WTC11 (cell line): ENCODE data around the gene SRSF1. TPM values are rescaled to one million over a fixed set of nuclear protein-coding genes. Genes with fewer than 3 reads are reported as not detected.

Source experiments
- ATAC-seq: fragments of 200-7000 bp; cut with Tn5 transposase; 2 replicates; pipeline ENCODE4 v1.10.0; 2021; ENCODE audit warnings: mild to moderate bottlenecking, moderate library complexity
- CTCF ChIA-PET: fragments of 300-600 bp; sonication (Branson Sonifier 250); formaldehyde crosslinking; loops from one replicate; lab custom pipeline; 2021; ENCODE audit warnings: antibody characterized with exemption; lab: Charles Lee
- POLR2A ChIA-PET: fragments of 350-600 bp; sonication (Branson Sonifier 250); formaldehyde crosslinking; loops from one replicate; lab custom pipeline; 2021; ENCODE audit warnings: antibody characterized with exemption; lab: Charles Lee
- DNase-seq: peaks from one replicate; pipeline ENCODE4 v3.0.0; 2021; ENCODE audit warnings: low spot score
- H3K27ac Mint-ChIP-seq: 2 replicates; pipeline ENCODE4 v1.8.0; 2021; ENCODE audit warnings: mixed read lengths
- H3K27me3 Mint-ChIP-seq: 2 replicates; pipeline ENCODE4 v1.8.0; 2021; ENCODE audit warnings: low read depth, mild to moderate bottlenecking, moderate library complexity, mixed read lengths
- H3K36me3 Mint-ChIP-seq: 2 replicates; pipeline ENCODE4 v1.8.0; 2021; ENCODE audit warnings: mixed read lengths
- H3K4me1 Mint-ChIP-seq: 2 replicates; pipeline ENCODE4 v1.8.0; 2022; ENCODE audit warnings: mixed read lengths
- H3K4me3 Mint-ChIP-seq: 2 replicates; pipeline ENCODE4 v1.8.0; 2021; ENCODE audit warnings: mild to moderate bottlenecking, moderate library complexity, mixed read lengths
- H3K9me3 Mint-ChIP-seq: 2 replicates; pipeline ENCODE4 v1.8.0; 2021; ENCODE audit warnings: mixed read lengths
- ATF1 ChIP-seq: sonication (generic); formaldehyde crosslinking; IDR thresholded peaks from 2 replicates; pipeline ENCODE4 v1.8.1; 2023; ENCODE audit warnings: mild to moderate bottlenecking, moderate library complexity, missing genetic modification reagents
- ELF4 ChIP-seq: sonication (generic); formaldehyde crosslinking; IDR thresholded peaks from 2 replicates; pipeline ENCODE4 v1.8.1; 2022; ENCODE audit warnings: low read depth, mild to moderate bottlenecking, moderate library complexity, missing genetic modification reagents
- ERG ChIP-seq: fragments of 250-450 bp; sonication (Bioruptor Pico); IDR thresholded peaks from 2 replicates; pipeline ENCODE4 v1.8.0; 2021; ENCODE audit warnings: mild to moderate bottlenecking
- ESRRA ChIP-seq: sonication (generic); formaldehyde crosslinking; IDR thresholded peaks from 2 replicates; pipeline ENCODE4 v1.8.1; 2022; ENCODE audit warnings: mild to moderate bottlenecking, missing genetic modification reagents, borderline replicate concordance
- FOXP1 ChIP-seq: sonication (generic); formaldehyde crosslinking; IDR thresholded peaks from 2 replicates; pipeline ENCODE4 v1.8.0; 2022; ENCODE audit warnings: missing genetic modification reagents, mild to moderate bottlenecking, moderate library complexity, borderline replicate concordance
- FOXP4 ChIP-seq: sonication (generic); formaldehyde crosslinking; IDR thresholded peaks from 2 replicates; pipeline ENCODE4 v1.8.0; 2022; ENCODE audit warnings: mild to moderate bottlenecking, missing genetic modification reagents
- GRHL2 ChIP-seq: fragments of 250-450 bp; sonication (Bioruptor Pico); IDR thresholded peaks from 2 replicates; pipeline ENCODE4 v1.8.0; 2022; ENCODE audit warnings: mild to moderate bottlenecking, moderate library complexity; ENCODE audit not compliant: insufficient replicate concordance, severe bottlenecking
- HMGA2 ChIP-seq: fragments of 250-450 bp; sonication (Bioruptor Pico); IDR thresholded peaks from 2 replicates; pipeline ENCODE4 v1.4.0; 2021; ENCODE audit warnings: mild to moderate bottlenecking, moderate library complexity
- MXD4 ChIP-seq: fragments of 250-450 bp; sonication (Bioruptor Pico); IDR thresholded peaks from 2 replicates; pipeline ENCODE4 v1.8.0; 2021; ENCODE audit warnings: mild to moderate bottlenecking, moderate library complexity, borderline replicate concordance
- NFATC4 ChIP-seq: fragments of 250-450 bp; sonication (Bioruptor Pico); IDR thresholded peaks from 2 replicates; pipeline ENCODE4 v1.9.0; 2021; ENCODE audit warnings: mild to moderate bottlenecking
- NFE2L1 ChIP-seq: sonication (generic); formaldehyde crosslinking; IDR thresholded peaks from 2 replicates; pipeline ENCODE4 v1.8.1; 2023; ENCODE audit warnings: missing genetic modification reagents
- NR1H2 ChIP-seq: sonication (generic); formaldehyde crosslinking; IDR thresholded peaks from 2 replicates; pipeline ENCODE4 v1.9.0; 2021; ENCODE audit warnings: mild to moderate bottlenecking, moderate library complexity, missing genetic modification reagents
- SP1 ChIP-seq: sonication (generic); formaldehyde crosslinking; conservative IDR thresholded peaks from 2 replicates; pipeline ENCODE4 v1.8.1; 2022; ENCODE audit warnings: missing genetic modification reagents
- TEAD1 ChIP-seq: sonication (generic); formaldehyde crosslinking; IDR thresholded peaks from 2 replicates; pipeline ENCODE4 v1.8.0; 2022; ENCODE audit warnings: mild to moderate bottlenecking, missing genetic modification reagents
- ZNF138 ChIP-seq: sonication (generic); formaldehyde crosslinking; conservative IDR thresholded peaks from 2 replicates; pipeline ENCODE4 v1.8.1; 2022; ENCODE audit warnings: mild to moderate bottlenecking, moderate library complexity, missing genetic modification reagents
- ZNF671 ChIP-seq: fragments of 250-450 bp; sonication (Bioruptor Pico); IDR thresholded peaks from 2 replicates; pipeline ENCODE4 v1.8.0; 2021; ENCODE audit warnings: mild to moderate bottlenecking
- total RNA-seq: library from RNA; stranded (reverse); gene quantifications from 3 replicates; pipeline ENCODE4 v1.2.3, GENCODE V29; 2021
- TF ChIP-seq, protein P1 (sequence below): sonication (generic); formaldehyde crosslinking; IDR thresholded peaks from 2 replicates; pipeline ENCODE4 v1.8.0; 2022; ENCODE audit warnings: mild to moderate bottlenecking, missing genetic modification reagents
- TF ChIP-seq, protein P2 (sequence below): sonication (generic); formaldehyde crosslinking; IDR thresholded peaks from 2 replicates; pipeline ENCODE4 v1.8.0; 2022; ENCODE audit warnings: missing genetic modification reagents
- TF ChIP-seq, protein P3 (sequence below): fragments of 250-450 bp; sonication (Bioruptor Pico); IDR thresholded peaks from 2 replicates; pipeline ENCODE4 v1.9.0; 2021; ENCODE audit warnings: mild to moderate bottlenecking

SRSF1 gene
- total RNA-seq, 1 experiment from 2014 or later: 387 TPM

- DNase-seq: no peak
- ATAC-seq: no peak
- ChIA-PET POLR2A (interaction anchor here (0.7 kb wide), 1 partner anchor 23 kb away, joined by 7 read pairs; no protein-coding TSS in a partner anchor), CTCF (interaction anchor here (0.6 kb wide), 2 partner anchors 148 to 189 kb away, joined by 3 to 5 read pairs; no protein-coding TSS in a partner anchor)
- Mint-ChIP-seq H3K36me3 (peaks cover 2% of the 10 kb centered on the region; the same call in 1 of the 2 replicates), H3K27me3 (peaks cover 9% of the 10 kb centered on the region), H3K27ac (no peak overlapping the region), H3K4me3 (no peak overlapping the region), H3K4me1 (peaks cover 13% of the 10 kb centered on the region), H3K9me3 (peaks cover 18% of the 10 kb centered on the region)
- TF ChIP-seq, protein P1, sequence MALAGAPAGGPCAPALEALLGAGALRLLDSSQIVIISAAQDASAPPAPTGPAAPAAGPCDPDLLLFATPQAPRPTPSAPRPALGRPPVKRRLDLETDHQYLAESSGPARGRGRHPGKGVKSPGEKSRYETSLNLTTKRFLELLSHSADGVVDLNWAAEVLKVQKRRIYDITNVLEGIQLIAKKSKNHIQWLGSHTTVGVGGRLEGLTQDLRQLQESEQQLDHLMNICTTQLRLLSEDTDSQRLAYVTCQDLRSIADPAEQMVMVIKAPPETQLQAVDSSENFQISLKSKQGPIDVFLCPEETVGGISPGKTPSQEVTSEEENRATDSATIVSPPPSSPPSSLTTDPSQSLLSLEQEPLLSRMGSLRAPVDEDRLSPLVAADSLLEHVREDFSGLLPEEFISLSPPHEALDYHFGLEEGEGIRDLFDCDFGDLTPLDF: no peak
- TF ChIP-seq NR1H2 (CRISPR knock-in tag) (no peak), ATF1 (CRISPR knock-in tag) (no peak), ZNF671 (CRISPR knock-in tag) (no peak), FOXP4 (CRISPR knock-in tag) (no peak), ESRRA (CRISPR knock-in tag) (no peak)
These were observed 21.5 kb upstream of the SRSF1 start for GRCh38 chr17:58028578-58028977.

GRCh38 chr17:58020401-58020800 is 13.4 kb upstream of the SRSF1 start:
- TF ChIP-seq TEAD1 (CRISPR knock-in tag) (no peak), GRHL2 (CRISPR knock-in tag) (no peak), ERG (no peak)
- Mint-ChIP-seq H3K36me3 (no peaks in the 10 kb centered on the region), H3K4me1 (peaks cover 11% of the 10 kb centered on the region), H3K27me3 (peaks cover 3% of the 10 kb centered on the region; the same call in 1 of the 2 replicates), H3K4me3 (no peak overlapping the region), H3K27ac (no peak overlapping the region), H3K9me3 (no peaks in the 10 kb centered on the region)
- ChIA-PET POLR2A (interaction anchor here (1.0 kb wide), 1 partner anchor 13 kb away, joined by 3 read pairs; no protein-coding TSS in a partner anchor), CTCF (interaction anchor here (0.6 kb wide), 1 partner anchor 71 kb away, joined by 8 read pairs; no protein-coding TSS in a partner anchor)
- DNase-seq (no peak), ATAC-seq (no peak)

DNA sequence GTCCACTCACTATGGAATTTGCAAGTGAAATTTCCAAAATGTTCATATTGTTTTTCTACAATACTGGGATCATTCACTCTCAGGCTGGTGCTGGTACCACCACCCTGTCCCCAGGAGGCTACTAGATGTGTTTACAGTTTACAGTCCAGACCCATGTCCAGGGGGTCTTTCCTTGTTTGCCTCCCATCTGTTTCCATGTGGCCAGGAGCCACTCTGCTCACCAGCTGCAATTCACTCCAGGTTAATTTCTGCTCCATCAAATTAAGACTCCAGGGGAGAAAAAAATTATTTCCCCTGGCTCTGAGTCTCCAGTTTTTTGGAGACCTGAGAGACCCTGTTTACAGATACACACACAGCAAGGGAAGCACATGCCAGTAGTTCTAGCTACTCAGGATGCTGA is 12.5 kb upstream of the SRSF1 start:
- H3K36me3 Mint-ChIP-seq: no peaks in the 10 kb centered on the region
- POLR2A ChIA-PET: interaction anchor here (0.5 to 1.0 kb wide), 2 partner anchors 12 to 899 kb away, joined by 3 read pairs; no protein-coding TSS in a partner anchor
- CTCF ChIA-PET: no interaction called here
- ATAC-seq: no peak
- H3K27ac Mint-ChIP-seq: no peak overlapping the region
- H3K4me1 Mint-ChIP-seq: peaks cover 11% of the 10 kb centered on the region
- DNase-seq: no peak
- H3K27me3 Mint-ChIP-seq: no peaks in the 10 kb centered on the region
- no peaks in the 10 kb centered on the region for H3K9me3 Mint-ChIP-seq
- H3K4me3 Mint-ChIP-seq: no peak overlapping the region
- TF ChIP-seq MXD4 (CRISPR knock-in tag) (no peak), NFE2L1 (CRISPR knock-in tag) (no peak), FOXP1 (CRISPR knock-in tag) (no peak), ZNF138 (CRISPR knock-in tag) (no peak), HMGA2 (CRISPR knock-in tag) (no peak), ELF4 (no peak), NFATC4 (CRISPR knock-in tag) (no peak), SP1 (CRISPR knock-in tag) (no peak), FOXP4 (CRISPR knock-in tag) (no peak)
- TF ChIP-seq, protein P2, sequence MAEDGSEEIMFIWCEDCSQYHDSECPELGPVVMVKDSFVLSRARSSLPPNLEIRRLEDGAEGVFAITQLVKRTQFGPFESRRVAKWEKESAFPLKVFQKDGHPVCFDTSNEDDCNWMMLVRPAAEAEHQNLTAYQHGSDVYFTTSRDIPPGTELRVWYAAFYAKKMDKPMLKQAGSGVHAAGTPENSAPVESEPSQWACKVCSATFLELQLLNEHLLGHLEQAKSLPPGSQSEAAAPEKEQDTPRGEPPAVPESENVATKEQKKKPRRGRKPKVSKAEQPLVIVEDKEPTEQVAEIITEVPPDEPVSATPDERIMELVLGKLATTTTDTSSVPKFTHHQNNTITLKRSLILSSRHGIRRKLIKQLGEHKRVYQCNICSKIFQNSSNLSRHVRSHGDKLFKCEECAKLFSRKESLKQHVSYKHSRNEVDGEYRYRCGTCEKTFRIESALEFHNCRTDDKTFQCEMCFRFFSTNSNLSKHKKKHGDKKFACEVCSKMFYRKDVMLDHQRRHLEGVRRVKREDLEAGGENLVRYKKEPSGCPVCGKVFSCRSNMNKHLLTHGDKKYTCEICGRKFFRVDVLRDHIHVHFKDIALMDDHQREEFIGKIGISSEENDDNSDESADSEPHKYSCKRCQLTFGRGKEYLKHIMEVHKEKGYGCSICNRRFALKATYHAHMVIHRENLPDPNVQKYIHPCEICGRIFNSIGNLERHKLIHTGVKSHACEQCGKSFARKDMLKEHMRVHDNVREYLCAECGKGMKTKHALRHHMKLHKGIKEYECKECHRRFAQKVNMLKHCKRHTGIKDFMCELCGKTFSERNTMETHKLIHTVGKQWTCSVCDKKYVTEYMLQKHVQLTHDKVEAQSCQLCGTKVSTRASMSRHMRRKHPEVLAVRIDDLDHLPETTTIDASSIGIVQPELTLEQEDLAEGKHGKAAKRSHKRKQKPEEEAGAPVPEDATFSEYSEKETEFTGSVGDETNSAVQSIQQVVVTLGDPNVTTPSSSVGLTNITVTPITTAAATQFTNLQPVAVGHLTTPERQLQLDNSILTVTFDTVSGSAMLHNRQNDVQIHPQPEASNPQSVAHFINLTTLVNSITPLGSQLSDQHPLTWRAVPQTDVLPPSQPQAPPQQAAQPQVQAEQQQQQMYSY: no peak
- TF ChIP-seq, protein P3, sequence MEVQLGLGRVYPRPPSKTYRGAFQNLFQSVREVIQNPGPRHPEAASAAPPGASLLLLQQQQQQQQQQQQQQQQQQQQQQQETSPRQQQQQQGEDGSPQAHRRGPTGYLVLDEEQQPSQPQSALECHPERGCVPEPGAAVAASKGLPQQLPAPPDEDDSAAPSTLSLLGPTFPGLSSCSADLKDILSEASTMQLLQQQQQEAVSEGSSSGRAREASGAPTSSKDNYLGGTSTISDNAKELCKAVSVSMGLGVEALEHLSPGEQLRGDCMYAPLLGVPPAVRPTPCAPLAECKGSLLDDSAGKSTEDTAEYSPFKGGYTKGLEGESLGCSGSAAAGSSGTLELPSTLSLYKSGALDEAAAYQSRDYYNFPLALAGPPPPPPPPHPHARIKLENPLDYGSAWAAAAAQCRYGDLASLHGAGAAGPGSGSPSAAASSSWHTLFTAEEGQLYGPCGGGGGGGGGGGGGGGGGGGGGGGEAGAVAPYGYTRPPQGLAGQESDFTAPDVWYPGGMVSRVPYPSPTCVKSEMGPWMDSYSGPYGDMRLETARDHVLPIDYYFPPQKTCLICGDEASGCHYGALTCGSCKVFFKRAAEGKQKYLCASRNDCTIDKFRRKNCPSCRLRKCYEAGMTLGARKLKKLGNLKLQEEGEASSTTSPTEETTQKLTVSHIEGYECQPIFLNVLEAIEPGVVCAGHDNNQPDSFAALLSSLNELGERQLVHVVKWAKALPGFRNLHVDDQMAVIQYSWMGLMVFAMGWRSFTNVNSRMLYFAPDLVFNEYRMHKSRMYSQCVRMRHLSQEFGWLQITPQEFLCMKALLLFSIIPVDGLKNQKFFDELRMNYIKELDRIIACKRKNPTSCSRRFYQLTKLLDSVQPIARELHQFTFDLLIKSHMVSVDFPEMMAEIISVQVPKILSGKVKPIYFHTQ: no peak
